Activated naive CD4-positive, alpha-beta T cell treated with anti-CD3 and anti-CD28 coated beads, Interleukin-2, amount 50 U/mL, for 72 hours (primary cell): ENCODE results near the gene COTL1. TPM values are rescaled to one million over a fixed set of nuclear protein-coding genes. Genes with fewer than 3 reads are reported as not detected.

ENCODE experiments used
- ATAC-seq, 2 donors: fragments of 150-1000 bp; cut with Tn5 transposase; 2 replicates each; pipeline ENCODE4 v1.10.0; 2021; ENCODE audit warnings: mild to moderate bottlenecking in 2 of 2, moderate library complexity in 2 of 2
- DNase-seq, 2 donors: peaks; one replicate each; pipeline ENCODE4 v3.0.0; 2021 to 2022; ENCODE audit warnings: low spot score in 2 of 2
- H3K27ac Mint-ChIP-seq, 2 donors: one replicate each; pipeline ENCODE4 v1.8.0; 2022; ENCODE audit warnings: mild to moderate bottlenecking in 2 of 2, mixed read lengths in 2 of 2
- H3K36me3 Mint-ChIP-seq, 2 donors: one replicate each; pipeline ENCODE4 v1.8.0; 2022; ENCODE audit warnings: mixed read lengths in 2 of 2
- H3K9me3 Mint-ChIP-seq, 2 donors: one replicate each; pipeline ENCODE4 v1.8.0; 2022; ENCODE audit warnings: mixed read lengths in 2 of 2
- total RNA-seq, 2 donors: library from RNA; stranded (reverse); gene quantifications; one replicate each; pipeline ENCODE4 v1.2.3, GENCODE V29; 2022

Gene COTL1
- total RNA-seq, 2 donors from 2014 or later, result 277 to 583 TPM

- peak; percentile 8 to 32 for ATAC-seq
Measured at GRCh38 chr16:84544031-84544773, 73.7 kb downstream of the COTL1 start.

GRCh38 chr16:84543253-84543652 lies 74.6 kb downstream of the COTL1 start:
- Mint-ChIP-seq H3K27ac (no peak overlapping the region), H3K9me3 (no peaks in the 10 kb centered on the region), H3K36me3 (peaks cover 6 to 16% of the 10 kb centered on the region in 2 donors)
- ATAC-seq (no peak), DNase-seq (no peak)

More at GRCh38 chr16:84544031-84544773, 73.7 kb downstream of the COTL1 start:
- DNase-seq, result no peak
- Mint-ChIP-seq H3K9me3 (no peaks in the 10 kb centered on the region), H3K27ac (peak overlapping the region in 1 of 2 donors; percentile 5), H3K36me3 (peaks cover 6 to 16% of the 10 kb centered on the region in 2 donors)

- Mint-ChIP-seq H3K27ac (no peak overlapping the region), H3K36me3 (peaks cover 6 to 12% of the 10 kb centered on the region in 2 donors), H3K9me3 (no peaks in the 10 kb centered on the region)
- DNase-seq (no peak), ATAC-seq (no peak)
Measured at GRCh38 chr16:84541999-84542817, 75.7 kb downstream of the COTL1 start.

GRCh38 chr16:84540194-84540593 lies 77.7 kb downstream of the COTL1 start:
- ATAC-seq, result no peak

GRCh38 chr16:84538222-84538840 lies 79.5 kb downstream of the COTL1 start:
- Mint-ChIP-seq H3K9me3 (peaks cover 0 to 5% of the 10 kb centered on the region in 2 donors), H3K36me3 (peaks cover 0 to 6% of the 10 kb centered on the region in 2 donors), H3K27ac (peak overlapping the region in 1 of 2 donors; percentile 14)
- ATAC-seq, result no peak
- DNase-seq, result no peak

More at GRCh38 chr16:84540194-84540593, 77.7 kb downstream of the COTL1 start:
- Mint-ChIP-seq H3K27ac (no peak overlapping the region), H3K9me3 (peaks cover 0 to 5% of the 10 kb centered on the region in 2 donors), H3K36me3 (peaks cover 0 to 6% of the 10 kb centered on the region in 2 donors)
- no peak for DNase-seq

DNA sequence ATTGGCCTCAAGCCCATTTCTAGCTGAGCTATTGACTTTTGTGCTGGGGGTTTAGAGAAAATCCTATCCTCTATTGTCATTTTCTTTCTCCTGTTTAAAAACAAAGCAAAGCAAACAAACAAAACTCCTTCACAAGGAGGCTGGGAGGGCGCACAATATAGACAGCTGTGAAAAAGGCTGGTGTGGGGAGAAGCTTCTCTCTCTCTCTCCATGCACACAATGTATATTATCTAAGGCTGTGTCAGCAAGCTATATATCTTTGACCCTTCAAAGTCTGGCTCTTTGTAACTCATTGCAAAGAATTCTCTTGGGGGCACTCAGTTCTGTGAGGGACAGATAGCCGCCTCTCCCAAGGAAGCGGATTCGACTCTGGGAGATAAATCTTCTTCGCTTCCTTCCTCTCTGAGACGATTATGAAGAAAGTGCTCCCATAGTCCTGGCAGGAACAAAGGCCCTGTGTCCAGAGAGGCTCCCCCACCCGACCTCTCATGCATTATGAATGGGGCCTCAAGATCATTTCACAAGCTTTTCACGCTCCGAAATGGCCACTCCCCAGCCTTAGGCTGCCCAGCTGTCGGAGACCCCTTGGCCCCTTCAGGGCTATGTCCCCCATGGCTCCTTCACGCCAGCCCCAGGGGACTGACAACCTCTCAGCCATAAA lies 80.3 kb downstream of the COTL1 start:
- no peak for DNase-seq
- H3K9me3 Mint-ChIP-seq, result peaks cover 0 to 5% of the 10 kb centered on the region in 2 donors
- ATAC-seq, result no peak
- H3K27ac Mint-ChIP-seq, result no peak overlapping the region
- H3K36me3 Mint-ChIP-seq, result peaks cover 0 to 6% of the 10 kb centered on the region in 2 donors

DNA sequence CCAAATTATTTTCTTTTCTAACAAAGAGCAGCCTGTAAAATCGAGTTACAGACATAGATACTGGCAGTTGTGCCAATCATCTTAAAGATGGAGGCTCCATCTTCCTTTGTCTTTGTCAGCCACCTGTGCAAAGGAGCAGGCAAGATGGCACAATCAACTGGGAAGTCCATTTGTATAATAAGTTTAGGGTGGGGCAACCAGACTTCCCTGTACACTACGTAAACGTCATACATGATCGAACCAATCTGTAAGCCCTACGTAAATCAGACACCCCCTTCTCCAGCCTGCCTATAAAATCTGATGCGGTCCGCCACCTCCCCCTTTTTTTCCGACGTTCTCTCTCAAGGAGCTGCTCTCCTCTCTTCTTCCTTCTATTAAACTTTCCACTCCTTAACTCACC lies 82.0 kb downstream of the COTL1 start:
- Mint-ChIP-seq H3K27ac (no peak overlapping the region), H3K36me3 (peaks cover 0 to 6% of the 10 kb centered on the region in 2 donors), H3K9me3 (peaks cover 0 to 5% of the 10 kb centered on the region in 2 donors)
- ATAC-seq (no peak), DNase-seq (no peak)

GRCh38 chr16:84535408-84535807 lies 82.5 kb downstream of the COTL1 start:
- DNase-seq (no peak), ATAC-seq (no peak)
- Mint-ChIP-seq H3K27ac (no peak overlapping the region), H3K9me3 (peaks cover 2 to 8% of the 10 kb centered on the region in 2 donors), H3K36me3 (peaks cover 4 to 9% of the 10 kb centered on the region in 2 donors)

DNA sequence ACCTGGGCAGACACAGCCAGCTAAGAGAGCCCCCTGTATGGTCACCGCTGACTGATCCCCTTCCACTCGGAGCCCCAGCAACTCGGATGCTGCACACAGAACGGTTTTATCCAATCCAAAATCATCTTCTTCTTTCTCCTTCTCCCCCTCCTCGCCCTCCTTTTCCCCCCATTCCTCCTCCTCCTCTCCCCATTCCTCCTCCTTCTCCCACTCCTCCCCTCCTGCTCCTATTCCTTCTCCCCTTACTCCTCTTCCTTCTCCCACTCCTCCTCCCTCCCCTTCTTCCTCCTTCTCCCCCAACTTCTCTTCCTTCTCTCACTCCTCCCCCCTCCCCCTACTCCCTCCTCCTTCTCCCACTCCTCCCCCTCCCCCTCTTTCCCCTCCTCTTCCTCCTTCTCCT lies 83.1 kb downstream of the COTL1 start:
- Mint-ChIP-seq H3K36me3 (peaks cover 7 to 15% of the 10 kb centered on the region in 2 donors), H3K27ac (no peak overlapping the region), H3K9me3 (peaks cover 3 to 12% of the 10 kb centered on the region in 2 donors)
- DNase-seq, result no peak
- ATAC-seq, result no peak

GRCh38 chr16:84532855-84533486 lies 84.9 kb downstream of the COTL1 start:
- Mint-ChIP-seq H3K27ac (no peak overlapping the region), H3K36me3 (peaks cover 14 to 25% of the 10 kb centered on the region in 2 donors), H3K9me3 (peaks cover 3 to 19% of the 10 kb centered on the region in 2 donors)
- no peak for ATAC-seq
- no peak for DNase-seq

GRCh38 chr16:84532291-84532724 lies 85.6 kb downstream of the COTL1 start:
- peaks cover 14 to 25% of the 10 kb centered on the region in 2 donors for H3K36me3 Mint-ChIP-seq
- no peak overlapping the region for H3K27ac Mint-ChIP-seq
- H3K9me3 Mint-ChIP-seq, result peaks cover 3 to 19% of the 10 kb centered on the region in 2 donors
- DNase-seq, result no peak
- peak in 1 of 2 donors; percentile 53 for ATAC-seq

DNA sequence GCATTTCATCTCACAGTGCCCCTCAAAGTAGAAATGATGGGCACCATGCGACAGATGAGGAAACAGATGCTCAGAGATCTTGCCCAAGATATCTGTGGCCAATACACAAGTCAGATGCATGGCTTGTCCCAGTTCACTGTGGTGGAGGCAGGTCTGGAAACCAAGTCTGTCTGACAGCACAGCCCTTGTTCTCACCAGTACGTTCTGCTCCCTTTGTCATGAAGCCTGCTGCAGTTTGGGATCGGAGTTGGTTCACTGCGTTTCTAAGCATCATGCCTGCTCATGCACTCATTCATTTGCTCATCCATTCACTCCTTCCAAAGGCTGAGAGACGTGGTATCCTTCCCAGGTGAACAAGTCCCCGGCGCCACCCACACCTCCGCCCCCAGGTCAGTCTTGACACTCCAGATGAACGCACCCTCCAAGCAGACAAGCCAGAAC lies 86.2 kb downstream of the COTL1 start:
- Mint-ChIP-seq H3K36me3 (peaks cover 14 to 25% of the 10 kb centered on the region in 2 donors), H3K27ac (no peak overlapping the region), H3K9me3 (peaks cover 3 to 19% of the 10 kb centered on the region in 2 donors)
- ATAC-seq, result no peak
- no peak for DNase-seq

GRCh38 chr16:84530590-84530989 lies 87.3 kb downstream of the COTL1 start:
- H3K36me3 Mint-ChIP-seq, result peaks cover 14 to 20% of the 10 kb centered on the region in 2 donors
- H3K27ac Mint-ChIP-seq, result no peak overlapping the region
- peaks cover 3 to 14% of the 10 kb centered on the region in 2 donors for H3K9me3 Mint-ChIP-seq
- no peak for DNase-seq
- no peak for ATAC-seq

DNA sequence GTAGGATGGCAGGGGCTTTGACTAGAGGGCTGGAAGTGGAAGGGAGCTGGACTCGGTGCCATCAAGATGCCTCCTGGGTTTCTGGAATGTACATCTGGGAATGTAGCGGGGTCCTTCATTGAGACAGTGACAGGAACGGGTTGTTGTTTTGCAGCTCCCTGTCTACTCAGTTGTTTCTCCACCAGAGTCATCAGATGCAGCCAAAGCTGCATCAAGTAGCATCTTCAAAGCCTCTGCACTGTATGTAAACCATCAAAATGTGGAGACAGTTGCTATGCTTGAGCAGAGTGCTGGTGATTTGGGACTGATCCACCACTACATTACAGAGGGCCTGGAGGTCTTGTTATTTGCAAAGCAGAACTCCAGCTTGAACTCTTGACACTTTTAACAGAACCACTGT lies 88.3 kb downstream of the COTL1 start:
- peaks cover 3 to 14% of the 10 kb centered on the region in 2 donors for H3K9me3 Mint-ChIP-seq
- DNase-seq, result no peak
- no peak overlapping the region for H3K27ac Mint-ChIP-seq
- H3K36me3 Mint-ChIP-seq, result peaks cover 14 to 20% of the 10 kb centered on the region in 2 donors
- ATAC-seq, result no peak

- DNase-seq, result no peak
- H3K36me3 Mint-ChIP-seq, result peaks cover 14 to 20% of the 10 kb centered on the region in 2 donors
- H3K27ac Mint-ChIP-seq, result no peak overlapping the region
- peaks cover 3 to 14% of the 10 kb centered on the region in 2 donors for H3K9me3 Mint-ChIP-seq
- ATAC-seq, result no peak
Measured at GRCh38 chr16:84528322-84528721, 89.6 kb downstream of the COTL1 start.
